HCT116 (cell line): ENCODE results near the gene FBRS. TPM values are rescaled to one million over a fixed set of nuclear protein-coding genes. Genes with fewer than 3 reads are reported as not detected.

Source experiments
- ATAC-seq: fragments of 200-7000 bp; cut with Tn5 transposase; 2 replicates; pipeline ENCODE4 v1.9.1; 2020; ENCODE audit warnings: mild to moderate bottlenecking, moderate library complexity
- BruUV-seq: library from RNA; stranded (reverse); fragments of 400-500 nt; replicated peaks from 2 replicates; lab custom pipeline; 2021; lab: Mats Ljungman, UMichigan
- CTCF ChIA-PET: fragments of 300-600 bp; sonication (Branson Sonifier 250); formaldehyde crosslinking; loops from one replicate; lab custom pipeline; 2021; ENCODE audit warnings: antibody characterized with exemption; lab: Charles Lee
- POLR2A ChIA-PET: fragments of 300-600, 350-600 bp; sonication (Branson Sonifier 250); formaldehyde crosslinking; loops from one replicate; lab custom pipeline; 2021; ENCODE audit warnings: antibody characterized with exemption; lab: Charles Lee
- RAD21 ChIA-PET, 2 experiments: fragments of 300-600 bp; sonication (Branson Sonifier 250); formaldehyde crosslinking; loops; one replicate each; lab custom pipeline; 2023; ENCODE audit warnings: low total read pairs in 2 of 2; ENCODE audit not compliant: uncharacterized antibody in 2 of 2, unreplicated experiment in 2 of 2, low non-redundant PET in 1 of 2; lab: Charles Lee
- DNase-seq: peaks from one replicate; pipeline ENCODE4 v3.0.0-alpha.2; 2010; ENCODE audit warnings: low read depth, low spot score
- H2AFZ ChIP-seq: fragments of 200-600 bp; shearing (Covaris generic), sonication (generic); 2 replicates; pipeline ENCODE4 v1.6.1; 2017; ENCODE audit warnings: low read depth, mixed run types, mixed read lengths, antibody characterized with exemption, low read length; ENCODE audit not compliant: poor library complexity, severe bottlenecking
- H3K27ac ChIP-seq: 2 replicates; pipeline ENCODE4 v1.5.1; 2012; ENCODE audit warnings: low read depth, low read length
- H3K27me3 ChIP-seq: fragments of 200-600 bp; sonication (generic); 2 replicates; pipeline ENCODE4 v1.6.1; 2016; ENCODE audit warnings: mixed run types, low read length, mixed read lengths; ENCODE audit not compliant: insufficient read depth
- H3K36me3 ChIP-seq, 2 experiments: fragments of 200-500 bp in 1 of 2; fragments of 200-600 bp in 1 of 2; sonication (Bioruptor generic) in 1 of 2; sonication (generic) in 1 of 2; 2 replicates each; pipeline versions ENCODE4 v1.5.1 to v1.6.1; 2014 to 2016; ENCODE audit warnings: low read length in 2 of 2, inconsistent platforms in 1 of 2, mixed read lengths in 1 of 2, mixed run types in 1 of 2; ENCODE audit not compliant: insufficient read depth in 2 of 2, control insufficient read depth in 1 of 2
- H3K4me1 ChIP-seq, 2 experiments: fragments of 200-600 bp in 1 of 2; sonication (generic) in 1 of 2; 2 replicates each; pipeline versions ENCODE4 v1.5.1 to v1.6.1; 2012 to 2017; ENCODE audit warnings: low read length in 2 of 2, inconsistent platforms in 1 of 2, mild to moderate bottlenecking in 1 of 2, mixed read lengths in 1 of 2, mixed run types in 1 of 2, moderate library complexity in 1 of 2; ENCODE audit not compliant: insufficient read depth in 2 of 2, control insufficient read depth in 1 of 2
- H3K4me2 ChIP-seq: fragments of 200-600 bp; sonication (generic); 2 replicates; pipeline ENCODE4 v1.6.1; 2017; ENCODE audit warnings: mixed run types, low read length, mixed read lengths
- H3K4me3 ChIP-seq, 2 experiments: fragments of 200-600 bp in 1 of 2; sonication (generic) in 1 of 2; replicated peaks in 1 of 2; 2 replicates each; pipeline ENCODE4 v1.5.1; 2011 to 2016; ENCODE audit warnings: low read length in 2 of 2, control low read depth in 1 of 2, low read depth in 1 of 2, mild to moderate bottlenecking in 1 of 2, mixed read lengths in 1 of 2, mixed run types in 1 of 2
- H3K79me2 ChIP-seq: fragments of 200-600 bp; sonication (generic); 2 replicates; pipeline ENCODE4 v1.6.1; 2017; ENCODE audit warnings: mild to moderate bottlenecking, mixed run types, low read length, moderate library complexity, mixed read lengths; ENCODE audit not compliant: insufficient read depth
- H3K9ac ChIP-seq: fragments of 200-600 bp; sonication (generic); 2 replicates; pipeline ENCODE4 v1.6.1; 2016; ENCODE audit warnings: low read length, mixed read lengths
- H3K9me2 ChIP-seq: fragments of 200-600 bp; sonication (generic), shearing (Covaris generic); 2 replicates; pipeline ENCODE4 v1.6.1; 2017; ENCODE audit warnings: mixed run types, mild to moderate bottlenecking, moderate library complexity; ENCODE audit not compliant: insufficient read depth
- H3K9me3 ChIP-seq, 2 experiments: fragments of 200-500 bp in 1 of 2; fragments of 200-600 bp in 1 of 2; sonication (Bioruptor generic) in 1 of 2; sonication (generic) in 1 of 2; 2 replicates each; pipeline ENCODE4 v1.6.1; 2014 to 2017; ENCODE audit warnings: low read length in 2 of 2, mixed read lengths in 2 of 2, inconsistent platforms in 1 of 2, low read depth in 1 of 2, mild to moderate bottlenecking in 1 of 2, mixed run types in 1 of 2, moderate library complexity in 1 of 2; ENCODE audit not compliant: control insufficient read depth in 1 of 2, insufficient read depth in 1 of 2
- H4K20me1 ChIP-seq: fragments of 200-600 bp; sonication (generic), shearing (Covaris generic); 2 replicates; pipeline ENCODE4 v1.6.1; 2017; ENCODE audit warnings: mixed run types, mild to moderate bottlenecking, moderate library complexity; ENCODE audit not compliant: insufficient read depth
- CBX3 ChIP-seq: IDR thresholded peaks from 2 replicates; pipeline ENCODE4 v1.6.1; 2012; ENCODE audit warnings: low read depth
- EGR1 ChIP-seq: IDR thresholded peaks from 2 replicates; pipeline ENCODE4 v1.6.1; 2012; ENCODE audit warnings: low read depth
- ELF1 ChIP-seq: IDR thresholded peaks from 2 replicates; pipeline ENCODE4 v1.6.1; 2012; ENCODE audit warnings: low read depth, borderline replicate concordance
- EZH2 ChIP-seq: fragments of 200-600 bp; sonication (generic); IDR thresholded peaks from 2 replicates; pipeline ENCODE4 v1.6.1; 2017; ENCODE audit warnings: antibody characterized with exemption, mixed run types
- EZH2phosphoT487 ChIP-seq: fragments of 200-600 bp; IDR thresholded peaks from 2 replicates; pipeline ENCODE4 v1.6.1; 2018; ENCODE audit warnings: antibody characterized with exemption, borderline replicate concordance
- JUND ChIP-seq: IDR thresholded peaks from 2 replicates; pipeline ENCODE4 v1.6.1; 2012
- POLR2A ChIP-seq: IDR thresholded peaks from 2 replicates; pipeline ENCODE4 v1.7.0; 2011; ENCODE audit warnings: borderline replicate concordance; ENCODE audit not compliant: insufficient read depth, insufficient read length; ENCODE audit errors: extremely low read depth
- POLR2AphosphoS5 ChIP-seq: IDR thresholded peaks from 2 replicates; pipeline ENCODE4 v1.6.1; 2011; ENCODE audit warnings: mild to moderate bottlenecking, low read depth, low read length, moderate library complexity
- SIN3A ChIP-seq: IDR thresholded peaks from 2 replicates; pipeline ENCODE4 v1.6.1; 2012; ENCODE audit warnings: low read depth
- SRF ChIP-seq: IDR thresholded peaks from 2 replicates; pipeline ENCODE4 v1.6.1; 2012; ENCODE audit warnings: low read depth
- TCF7L2 ChIP-seq: IDR thresholded peaks from 2 replicates; pipeline ENCODE4 v1.7.0; 2011; ENCODE audit warnings: borderline replicate concordance, inconsistent platforms; ENCODE audit not compliant: insufficient read depth, insufficient read length; ENCODE audit errors: extremely low read depth
- YY1 ChIP-seq: IDR thresholded peaks from 2 replicates; pipeline ENCODE4 v1.6.1; 2011; ENCODE audit warnings: low read length, low read depth, moderate library complexity, mild to moderate bottlenecking; ENCODE audit not compliant: insufficient replicate concordance; ENCODE audit errors: extremely low read depth
- ZBTB33 ChIP-seq: IDR thresholded peaks from 2 replicates; pipeline ENCODE4 v1.6.1; 2011; ENCODE audit warnings: mild to moderate bottlenecking, low read length, moderate library complexity; ENCODE audit not compliant: insufficient replicate concordance; ENCODE audit errors: extremely low read depth
- ZFX ChIP-seq: fragments of 450-650 bp; IDR thresholded peaks from 2 replicates; pipeline ENCODE4 v1.6.1; 2017
- ZNF274 ChIP-seq: fragments of 200-500 bp; sonication (Bioruptor generic); IDR thresholded peaks from 2 replicates; pipeline ENCODE4 v1.6.1; 2014; ENCODE audit warnings: mild to moderate bottlenecking, low read depth, low read length, inconsistent platforms
- intact Hi-C: fragments of 100-400 bp; cut with micrococcal nuclease; formaldehyde crosslinking; loops from 2 replicates; pipeline ENCODE4 v1.10.0; 2022
- total RNA-seq: library from RNA; stranded (reverse); gene quantifications from one replicate; pipeline ENCODE4 v1.2.1, GENCODE V29; 2021; ENCODE audit not compliant: unreplicated experiment
- TF ChIP-seq, protein P1 (sequence below): IDR thresholded peaks from 2 replicates; pipeline ENCODE4 v1.6.1; 2012
- TF ChIP-seq, protein P2 (sequence below), 3 experiments: fragments of 200-600 bp in 1 of 3; sonication (generic) in 1 of 3; IDR thresholded peaks in 2 of 3; conservative IDR thresholded peaks in 1 of 3; 2 replicates each; pipeline ENCODE4 v1.5.1; 2012 to 2017; ENCODE audit warnings: low read depth in 2 of 3, low read length in 2 of 3, antibody characterized with exemption in 1 of 3, borderline replicate concordance in 1 of 3, control low read depth in 1 of 3, mild to moderate bottlenecking in 1 of 3, mixed read lengths in 1 of 3, mixed run types in 1 of 3, moderate library complexity in 1 of 3; ENCODE audit not compliant: insufficient read depth in 1 of 3

The FBRS gene
- total RNA-seq, 1 experiment from 2014 or later = 65.3 TPM

DNA sequence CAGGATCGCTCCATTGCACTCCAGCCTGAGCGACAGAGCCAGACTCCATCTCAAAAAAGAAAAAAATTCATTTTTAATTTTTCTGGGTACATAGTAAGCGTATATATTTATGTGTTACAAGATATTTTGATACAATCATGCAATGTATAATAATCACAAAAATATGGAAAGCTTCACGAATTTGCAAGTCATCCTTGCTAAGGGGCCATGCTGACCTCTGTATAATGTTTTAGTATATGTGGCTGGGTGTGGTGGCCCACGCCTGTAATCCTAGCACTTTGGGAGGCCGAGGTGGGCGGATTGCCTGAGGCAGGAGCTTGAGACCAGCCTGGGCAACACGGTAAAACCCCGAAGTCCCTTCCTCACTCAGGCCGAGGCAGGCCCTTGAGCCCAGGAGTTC lies 16.9 kb downstream of the FBRS start (continued):
- no peak for TF ChIP-seq TCF7L2
- no peak for TF ChIP-seq SRF
- no peak for TF ChIP-seq YY1
- no peak for TF ChIP-seq EZH2phosphoT487
- TF ChIP-seq CBX3 = no peak
- TF ChIP-seq, protein P1, sequence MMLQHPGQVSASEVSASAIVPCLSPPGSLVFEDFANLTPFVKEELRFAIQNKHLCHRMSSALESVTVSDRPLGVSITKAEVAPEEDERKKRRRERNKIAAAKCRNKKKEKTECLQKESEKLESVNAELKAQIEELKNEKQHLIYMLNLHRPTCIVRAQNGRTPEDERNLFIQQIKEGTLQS = no peak
- TF ChIP-seq POLR2AphosphoS5 = no peak
- TF ChIP-seq ZBTB33 = no peak
- no peak for TF ChIP-seq EGR1

DNA sequence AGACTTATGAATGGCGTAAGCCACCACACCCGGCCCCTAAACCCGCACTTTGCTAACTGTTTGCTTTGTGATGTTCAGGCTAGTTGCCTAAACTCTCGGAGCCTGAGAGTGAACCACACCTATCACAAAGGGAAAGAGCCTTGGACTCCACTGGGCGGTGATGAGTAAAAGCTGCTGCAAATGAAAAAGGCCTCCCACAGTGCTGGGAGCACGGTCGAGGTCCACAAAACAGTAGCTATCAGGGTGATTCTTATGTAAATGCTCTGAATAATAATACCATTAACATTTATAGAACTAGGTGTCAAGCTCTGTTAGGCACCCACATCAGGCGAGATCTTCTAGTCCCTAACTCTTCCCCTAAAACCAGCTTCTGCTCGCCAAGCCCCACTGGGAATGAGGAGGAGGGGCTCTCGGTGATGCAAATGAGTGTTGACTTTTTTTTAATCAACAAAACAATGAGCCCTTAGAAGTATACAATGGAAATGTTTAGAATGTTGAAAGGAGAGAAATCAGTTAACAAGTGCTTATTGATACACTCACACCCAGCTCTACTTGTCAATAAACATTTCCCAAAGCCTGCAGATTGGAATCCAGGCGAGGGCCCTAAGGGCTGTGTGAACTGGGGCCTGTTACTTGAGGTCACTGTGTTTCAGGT lies 19.8 kb downstream of the FBRS start:
- CTCF ChIA-PET = no interaction called here
- no peak for ATAC-seq
- no TSS peak for BruUV-seq
- RAD21 ChIA-PET = no interaction called here
- H3K9me3 ChIP-seq = no peaks in the 10 kb centered on the region
- no peaks in the 10 kb centered on the region for H4K20me1 ChIP-seq
- H3K9me2 ChIP-seq = no peaks in the 10 kb centered on the region
- H3K36me3 ChIP-seq = no peaks in the 10 kb centered on the region
- no peak overlapping the region for H3K4me2 ChIP-seq
- no peaks in the 10 kb centered on the region for H3K4me1 ChIP-seq
- POLR2A ChIA-PET = interaction anchor here (0.6 kb wide), 1 partner anchor 180 kb away, joined by 3 read pairs; no protein-coding TSS in a partner anchor
- no peak for DNase-seq
- no peaks in the 10 kb centered on the region for H3K79me2 ChIP-seq
- no peak overlapping the region for H3K4me3 ChIP-seq
- H3K27ac ChIP-seq = no peak overlapping the region
- H3K9ac ChIP-seq = no peak overlapping the region
- intact Hi-C loops = no loop called here
- H2AFZ ChIP-seq = no peak overlapping the region
- no peaks in the 10 kb centered on the region for H3K27me3 ChIP-seq
- TF ChIP-seq ELF1 (no peak), SRF (no peak), EZH2 (no peak), EZH2phosphoT487 (no peak), SIN3A (no peak), ZBTB33 (no peak), POLR2A (no peak), YY1 (no peak), ZFX (no peak), POLR2AphosphoS5 (no peak), ZNF274 (no peak), JUND (no peak)
- TF ChIP-seq, protein P2, sequence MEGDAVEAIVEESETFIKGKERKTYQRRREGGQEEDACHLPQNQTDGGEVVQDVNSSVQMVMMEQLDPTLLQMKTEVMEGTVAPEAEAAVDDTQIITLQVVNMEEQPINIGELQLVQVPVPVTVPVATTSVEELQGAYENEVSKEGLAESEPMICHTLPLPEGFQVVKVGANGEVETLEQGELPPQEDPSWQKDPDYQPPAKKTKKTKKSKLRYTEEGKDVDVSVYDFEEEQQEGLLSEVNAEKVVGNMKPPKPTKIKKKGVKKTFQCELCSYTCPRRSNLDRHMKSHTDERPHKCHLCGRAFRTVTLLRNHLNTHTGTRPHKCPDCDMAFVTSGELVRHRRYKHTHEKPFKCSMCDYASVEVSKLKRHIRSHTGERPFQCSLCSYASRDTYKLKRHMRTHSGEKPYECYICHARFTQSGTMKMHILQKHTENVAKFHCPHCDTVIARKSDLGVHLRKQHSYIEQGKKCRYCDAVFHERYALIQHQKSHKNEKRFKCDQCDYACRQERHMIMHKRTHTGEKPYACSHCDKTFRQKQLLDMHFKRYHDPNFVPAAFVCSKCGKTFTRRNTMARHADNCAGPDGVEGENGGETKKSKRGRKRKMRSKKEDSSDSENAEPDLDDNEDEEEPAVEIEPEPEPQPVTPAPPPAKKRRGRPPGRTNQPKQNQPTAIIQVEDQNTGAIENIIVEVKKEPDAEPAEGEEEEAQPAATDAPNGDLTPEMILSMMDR (IDR thresholded peaks at IDR 0.05 in 2 of 3, conservative IDR thresholded peaks at IDR 0.05 in 1 of 3; ENCODE audit: borderline replicate concordance in 1 of 3, insufficient read depth in 1 of 3, low read depth in 2 of 3, low read length in 2 of 3) = no peak
- TF ChIP-seq, protein P1 = no peak
